GM04503 (cell line): ENCODE results near the gene SLC8A3.

ENCODE experiments used
- DNase-seq: peaks from one replicate; pipeline ENCODE4 v3.0.0-alpha.2; 2012; ENCODE audit warnings: low read depth

SLC8A3 gene

GRCh38 chr14:69996216-69996615 lies 192.5 kb downstream of the SLC8A3 start:
- DNase-seq: no peak
